T-helper 1 cell treated with Interleukin-12 subunit alpha and Interleukin-12 subunit beta and Interleukin-4 antibody, amounts not matched to agents 30 μg/mL and 1 μg/mL, for 36 hours (primary cell): ENCODE measurements around the gene MMRN2.
"Not testable (repeated sequence)": the region's sequence is repeated elsewhere in the genome, so short reads cannot be mapped to it uniquely, and the experiment has no call there.

ENCODE experiments used
- H3K27ac Mint-ChIP-seq: one replicate; pipeline ENCODE4 v1.8.0; 2021; ENCODE audit warnings: mild to moderate bottlenecking, mixed read lengths
- H3K27me3 Mint-ChIP-seq: one replicate; pipeline ENCODE4 v1.8.0; 2021; ENCODE audit warnings: low read depth, mixed read lengths
- H3K36me3 Mint-ChIP-seq: one replicate; pipeline ENCODE4 v1.8.0; 2021; ENCODE audit warnings: low read depth, mixed read lengths
- H3K4me1 Mint-ChIP-seq: one replicate; pipeline ENCODE4 v1.8.0; 2021; ENCODE audit warnings: low read depth, mixed read lengths
- H3K4me3 Mint-ChIP-seq: one replicate; pipeline ENCODE4 v1.8.0; 2021; ENCODE audit warnings: mild to moderate bottlenecking, moderate library complexity, mixed read lengths
- H3K9me3 Mint-ChIP-seq: one replicate; pipeline ENCODE4 v1.8.0; 2021; ENCODE audit warnings: mixed read lengths

The MMRN2 gene

GRCh38 chr10:86942441-86943315 lies 14.7 kb downstream of the MMRN2 start:
- Mint-ChIP-seq H3K36me3 (no peaks in the 10 kb centered on the region), H3K27ac (no peak overlapping the region), H3K4me3 (no peak overlapping the region), H3K4me1 (peaks cover 3% of the 10 kb centered on the region), H3K27me3 (peaks cover 6% of the 10 kb centered on the region), H3K9me3 (no peaks in the 10 kb centered on the region)

- Mint-ChIP-seq H3K36me3 (no peaks in the 10 kb centered on the region), H3K4me1 (peaks cover 3% of the 10 kb centered on the region), H3K27me3 (peaks cover 5% of the 10 kb centered on the region), H3K27ac (no peak overlapping the region), H3K4me3 (no peak overlapping the region), H3K9me3 (no peaks in the 10 kb centered on the region)
These were observed 15.4 kb downstream of the MMRN2 start for GRCh38 chr10:86941991-86942421.

- no peaks in the 10 kb centered on the region for H3K9me3 Mint-ChIP-seq
- H3K36me3 Mint-ChIP-seq: no peaks in the 10 kb centered on the region
- H3K27me3 Mint-ChIP-seq: no peaks in the 10 kb centered on the region
- no peak overlapping the region for H3K4me3 Mint-ChIP-seq
- H3K4me1 Mint-ChIP-seq: peaks cover 3% of the 10 kb centered on the region
- no peak overlapping the region for H3K27ac Mint-ChIP-seq
These were observed 16.0 kb downstream of the MMRN2 start for GRCh38 chr10:86941426-86941825.

- H3K27ac Mint-ChIP-seq: no peak overlapping the region
- no peak overlapping the region for H3K4me3 Mint-ChIP-seq
- H3K27me3 Mint-ChIP-seq: peaks cover 4% of the 10 kb centered on the region
These were observed 16.7 kb downstream of the MMRN2 start for GRCh38 chr10:86940677-86941076.

GRCh38 chr10:86940076-86940475 lies 17.3 kb downstream of the MMRN2 start:
- H3K4me1 Mint-ChIP-seq, H3K4me3 Mint-ChIP-seq, H3K27ac Mint-ChIP-seq, H3K9me3 Mint-ChIP-seq, H3K36me3 Mint-ChIP-seq, H3K27me3 Mint-ChIP-seq: not testable (repeated sequence)

More at GRCh38 chr10:86940677-86941076, 16.7 kb downstream of the MMRN2 start:
- Mint-ChIP-seq H3K36me3 (no peaks in the 10 kb centered on the region), H3K4me1 (peaks cover 2% of the 10 kb centered on the region), H3K9me3 (no peaks in the 10 kb centered on the region)

GRCh38 chr10:86938260-86938659 lies 19.2 kb downstream of the MMRN2 start:
- H3K27ac Mint-ChIP-seq: no peak overlapping the region
- H3K27me3 Mint-ChIP-seq: peaks cover 4% of the 10 kb centered on the region
- H3K4me3 Mint-ChIP-seq: no peak overlapping the region
- H3K4me1 Mint-ChIP-seq: no peaks in the 10 kb centered on the region
- H3K36me3 Mint-ChIP-seq: no peaks in the 10 kb centered on the region
- H3K9me3 Mint-ChIP-seq: no peaks in the 10 kb centered on the region

GRCh38 chr10:86937502-86938154 lies 19.8 kb downstream of the MMRN2 start:
- H3K27me3 Mint-ChIP-seq: peaks cover 4% of the 10 kb centered on the region
- no peaks in the 10 kb centered on the region for H3K36me3 Mint-ChIP-seq
- no peaks in the 10 kb centered on the region for H3K9me3 Mint-ChIP-seq
- peaks cover 2% of the 10 kb centered on the region for H3K4me1 Mint-ChIP-seq
- H3K4me3 Mint-ChIP-seq: no peak overlapping the region
- H3K27ac Mint-ChIP-seq: no peak overlapping the region

- Mint-ChIP-seq H3K4me1 (peaks cover 2% of the 10 kb centered on the region), H3K4me3 (no peak overlapping the region), H3K36me3 (no peaks in the 10 kb centered on the region), H3K27ac (no peak overlapping the region), H3K27me3 (peaks cover 4% of the 10 kb centered on the region), H3K9me3 (no peaks in the 10 kb centered on the region)
These were observed 20.5 kb downstream of the MMRN2 start for GRCh38 chr10:86936661-86937501.

- H3K27me3 Mint-ChIP-seq, H3K27ac Mint-ChIP-seq, H3K4me1 Mint-ChIP-seq, H3K9me3 Mint-ChIP-seq, H3K36me3 Mint-ChIP-seq, H3K4me3 Mint-ChIP-seq: not testable (repeated sequence)
These were observed 23.2 kb downstream of the MMRN2 start for GRCh38 chr10:86934162-86934711.

GRCh38 chr10:86932674-86933073 lies 24.7 kb downstream of the MMRN2 start:
- peaks cover 4% of the 10 kb centered on the region for H3K27me3 Mint-ChIP-seq
- peaks cover 2% of the 10 kb centered on the region for H3K36me3 Mint-ChIP-seq
- H3K27ac Mint-ChIP-seq: no peak overlapping the region
- H3K4me3 Mint-ChIP-seq: no peak overlapping the region
- H3K9me3 Mint-ChIP-seq: no peaks in the 10 kb centered on the region
- peaks cover 2% of the 10 kb centered on the region for H3K4me1 Mint-ChIP-seq

- H3K27me3 Mint-ChIP-seq: peaks cover 4% of the 10 kb centered on the region
- no peak overlapping the region for H3K4me3 Mint-ChIP-seq
- peaks cover 2% of the 10 kb centered on the region for H3K4me1 Mint-ChIP-seq
- no peak overlapping the region for H3K27ac Mint-ChIP-seq
- H3K9me3 Mint-ChIP-seq: no peaks in the 10 kb centered on the region
- H3K36me3 Mint-ChIP-seq: peaks cover 2% of the 10 kb centered on the region
These were observed 25.5 kb downstream of the MMRN2 start for GRCh38 chr10:86931872-86932271.

GRCh38 chr10:86929468-86930380 lies 27.7 kb downstream of the MMRN2 start:
- no peak overlapping the region for H3K4me3 Mint-ChIP-seq

GRCh38 chr10:86922553-86922961 lies 34.9 kb downstream of the MMRN2 start:
- H3K9me3 Mint-ChIP-seq: no peaks in the 10 kb centered on the region
- H3K4me1 Mint-ChIP-seq: no peaks in the 10 kb centered on the region
- H3K4me3 Mint-ChIP-seq: no peak overlapping the region

More at GRCh38 chr10:86929468-86930380, 27.7 kb downstream of the MMRN2 start:
- Mint-ChIP-seq H3K4me1 (peaks cover 2% of the 10 kb centered on the region), H3K36me3 (peaks cover 2% of the 10 kb centered on the region), H3K27me3 (no peaks in the 10 kb centered on the region), H3K27ac (no peak overlapping the region), H3K9me3 (no peaks in the 10 kb centered on the region)

More at GRCh38 chr10:86922553-86922961, 34.9 kb downstream of the MMRN2 start:
- no peaks in the 10 kb centered on the region for H3K27me3 Mint-ChIP-seq
- H3K36me3 Mint-ChIP-seq: peaks cover 3% of the 10 kb centered on the region
- no peak overlapping the region for H3K27ac Mint-ChIP-seq
